Measurements from ENCODE around the gene MDH2.

DNA sequence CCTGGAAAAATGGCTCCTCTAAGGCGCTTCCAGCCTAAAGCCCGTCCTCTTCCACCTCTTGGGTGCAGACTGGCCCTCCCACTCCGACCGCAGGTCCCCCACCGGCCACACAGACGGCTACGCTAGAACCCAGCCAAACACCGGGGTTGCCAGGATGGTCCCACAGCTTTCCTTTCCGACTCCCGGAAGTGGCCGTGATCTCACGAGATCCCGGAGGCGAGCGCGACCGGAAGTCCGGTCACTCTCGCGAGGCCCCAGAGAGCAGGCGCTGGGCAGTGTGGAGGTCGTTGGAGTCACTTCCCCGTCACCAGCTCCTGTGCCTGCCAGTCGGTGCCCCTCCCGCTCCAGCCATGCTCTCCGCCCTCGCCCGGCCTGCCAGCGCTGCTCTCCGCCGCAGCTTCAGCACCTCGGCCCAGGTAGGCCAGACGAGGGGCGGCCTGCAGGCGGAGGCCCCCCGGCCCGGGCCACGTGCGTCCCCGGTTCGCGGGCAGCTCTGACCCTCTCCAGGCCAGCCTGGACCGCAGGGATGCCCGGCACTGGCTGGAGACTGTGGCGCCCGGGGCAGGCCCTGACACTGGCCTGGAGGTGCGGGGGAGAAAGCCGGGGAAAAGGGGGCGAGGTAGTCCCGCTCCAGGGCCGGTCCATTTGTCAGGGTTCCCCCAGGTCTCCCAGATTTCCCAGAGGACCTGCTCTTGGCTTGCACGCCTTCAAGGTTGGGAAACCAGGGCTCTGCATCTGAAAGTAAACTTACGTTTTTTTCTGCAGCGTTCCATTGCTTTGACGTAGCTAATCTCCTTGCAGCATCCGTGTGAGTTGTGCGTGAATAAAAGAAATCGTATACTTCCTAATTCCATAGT is at the start of gene MDH2, which contains the start of gene STYXL1:
- TF ChIP-seq, protein P1, sequence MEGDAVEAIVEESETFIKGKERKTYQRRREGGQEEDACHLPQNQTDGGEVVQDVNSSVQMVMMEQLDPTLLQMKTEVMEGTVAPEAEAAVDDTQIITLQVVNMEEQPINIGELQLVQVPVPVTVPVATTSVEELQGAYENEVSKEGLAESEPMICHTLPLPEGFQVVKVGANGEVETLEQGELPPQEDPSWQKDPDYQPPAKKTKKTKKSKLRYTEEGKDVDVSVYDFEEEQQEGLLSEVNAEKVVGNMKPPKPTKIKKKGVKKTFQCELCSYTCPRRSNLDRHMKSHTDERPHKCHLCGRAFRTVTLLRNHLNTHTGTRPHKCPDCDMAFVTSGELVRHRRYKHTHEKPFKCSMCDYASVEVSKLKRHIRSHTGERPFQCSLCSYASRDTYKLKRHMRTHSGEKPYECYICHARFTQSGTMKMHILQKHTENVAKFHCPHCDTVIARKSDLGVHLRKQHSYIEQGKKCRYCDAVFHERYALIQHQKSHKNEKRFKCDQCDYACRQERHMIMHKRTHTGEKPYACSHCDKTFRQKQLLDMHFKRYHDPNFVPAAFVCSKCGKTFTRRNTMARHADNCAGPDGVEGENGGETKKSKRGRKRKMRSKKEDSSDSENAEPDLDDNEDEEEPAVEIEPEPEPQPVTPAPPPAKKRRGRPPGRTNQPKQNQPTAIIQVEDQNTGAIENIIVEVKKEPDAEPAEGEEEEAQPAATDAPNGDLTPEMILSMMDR (IDR thresholded peaks at IDR 0.05; ENCODE audit: low read length), result no peak
- no peak for TF ChIP-seq EZH2 (IDR thresholded peaks at IDR 0.05; ENCODE audit: borderline replicate concordance, low read length)

Measured in OCI-LY1 (cell line).